GM12891 (cell line): Measurements from ENCODE around the gene FBXW12.
A peak's percentile ranks its signal among the peaks of the same experiment; 100 is the strongest.

ENCODE experiments used
- DNase-seq: peaks from one replicate; pipeline ENCODE4 v3.0.0; 2011; ENCODE audit warnings: low spot score; ENCODE audit not compliant: insufficient read length
- FAIRE-seq: peaks from 2 replicates; lab custom pipeline; 2011; peaks lifted over from hg19 to GRCh38; lab: Jason Lieb, UNC
- PAX5 ChIP-seq: IDR thresholded peaks from 2 replicates; pipeline ENCODE4 v1.6.1; 2011; ENCODE audit warnings: low read length, moderate library complexity, mild to moderate bottlenecking; ENCODE audit not compliant: insufficient read depth, severe bottlenecking
- POLR2A ChIP-seq: IDR thresholded peaks from 2 replicates; pipeline ENCODE4 v1.6.1; 2011; ENCODE audit warnings: low read depth, low read length, control low read depth
- POLR2AphosphoS5 ChIP-seq: IDR thresholded peaks from 2 replicates; pipeline ENCODE4 v1.6.1; 2011; ENCODE audit warnings: low read depth, low read length, control low read depth
- POU2F2 ChIP-seq: IDR thresholded peaks from 2 replicates; pipeline ENCODE4 v1.6.1; 2011; ENCODE audit warnings: low read depth, mild to moderate bottlenecking, control low read depth, low read length, moderate library complexity
- SPI1 ChIP-seq: IDR thresholded peaks from 2 replicates; pipeline ENCODE4 v1.6.1; 2011; ENCODE audit warnings: low read depth, low read length, control low read depth
- TAF1 ChIP-seq: IDR thresholded peaks from 2 replicates; pipeline ENCODE4 v1.6.1; 2011; ENCODE audit warnings: low read depth, low read length, control low read depth

Gene FBXW12

GRCh38 chr3:48434591-48435222, 62.7 kb downstream of the FBXW12 start:
- TF ChIP-seq TAF1: no peak
- no peak for TF ChIP-seq POLR2AphosphoS5
- no peak for TF ChIP-seq POLR2A
- TF ChIP-seq PAX5: no peak
- TF ChIP-seq POU2F2: no peak
- no peak for TF ChIP-seq SPI1
- FAIRE-seq (no peak), DNase-seq (no peak)

- DNase-seq: no peak
- TF ChIP-seq POU2F2 (no peak), POLR2AphosphoS5 (no peak)
- no peak for FAIRE-seq
Measured at GRCh38 chr3:48435223-48435595, 63.2 kb downstream of the FBXW12 start.

GRCh38 chr3:48435774-48436476, 63.9 kb downstream of the FBXW12 start:
- DNase-seq (peak; percentile 71), FAIRE-seq (peak; percentile 91)
- TF ChIP-seq POLR2A (no peak), SPI1 (peak; percentile 42)

GRCh38 chr3:48436477-48436787, 64.4 kb downstream of the FBXW12 start:
- DNase-seq: no peak
- FAIRE-seq: no peak
- TF ChIP-seq POLR2A (no peak), TAF1 (no peak), POU2F2 (no peak), PAX5 (no peak), POLR2AphosphoS5 (no peak), SPI1 (no peak)

GRCh38 chr3:48436855-48437254, 64.8 kb downstream of the FBXW12 start:
- DNase-seq: no peak
- TF ChIP-seq POLR2AphosphoS5 (no peak), POLR2A (no peak), SPI1 (no peak), PAX5 (no peak), TAF1 (no peak)
- FAIRE-seq: no peak

- FAIRE-seq (no peak), DNase-seq (no peak)
- TF ChIP-seq POLR2A (no peak), SPI1 (peak; percentile 84)
Measured at GRCh38 chr3:48437812-48438211, 65.8 kb downstream of the FBXW12 start.

- FAIRE-seq (peak; percentile 99), DNase-seq (peak; percentile 97)
- TF ChIP-seq POLR2AphosphoS5 (peak; percentile 60), SPI1 (0 out of 2 replicates have a peak, but pooled peaks have one; percentile 17), POU2F2 (peak; percentile 23; the same call in 1 of the 2 replicates), POLR2A (peak; percentile 86), PAX5 (no peak), TAF1 (peak; percentile 40; the same call in 1 of the 2 replicates)
Measured at GRCh38 chr3:48439820-48440589, 68.0 kb downstream of the FBXW12 start, which contains the start of the genes CCDC51 and TMA7. TSS of gene CCDC51 (minus strand) at chr3:48440119. CDS start at chr3:48435128, 4,991 bp downstream. TSS of gene TMA7 (plus strand) at chr3:48440257. CDS start at chr3:48440297, 40 bp downstream.

GRCh38 chr3:48440590-48440958, 68.6 kb downstream of the FBXW12 start:
- TF ChIP-seq POLR2AphosphoS5 (no peak; the same call in 1 of the 2 replicates), POU2F2 (no peak), TAF1 (no peak), POLR2A (no peak), SPI1 (no peak), PAX5 (no peak)
- peak; percentile 61 for FAIRE-seq
- no peak for DNase-seq

GRCh38 chr3:48441940-48442339, 69.9 kb downstream of the FBXW12 start:
- FAIRE-seq (no peak), DNase-seq (no peak)
- TF ChIP-seq POLR2A (no peak), PAX5 (no peak), TAF1 (no peak), POLR2AphosphoS5 (no peak), SPI1 (no peak), POU2F2 (no peak)
